GM21423 (cell line): ENCODE measurements around the gene CD3E.

Experiments used
- ATAC-seq: cut with Tn5 transposase; IDR thresholded peaks from one replicate; pipeline ENCODE4 v1.9.1; 2021; ENCODE audit warnings: mild to moderate bottlenecking, moderate library complexity; ENCODE audit not compliant: unreplicated experiment

Gene CD3E

DNA sequence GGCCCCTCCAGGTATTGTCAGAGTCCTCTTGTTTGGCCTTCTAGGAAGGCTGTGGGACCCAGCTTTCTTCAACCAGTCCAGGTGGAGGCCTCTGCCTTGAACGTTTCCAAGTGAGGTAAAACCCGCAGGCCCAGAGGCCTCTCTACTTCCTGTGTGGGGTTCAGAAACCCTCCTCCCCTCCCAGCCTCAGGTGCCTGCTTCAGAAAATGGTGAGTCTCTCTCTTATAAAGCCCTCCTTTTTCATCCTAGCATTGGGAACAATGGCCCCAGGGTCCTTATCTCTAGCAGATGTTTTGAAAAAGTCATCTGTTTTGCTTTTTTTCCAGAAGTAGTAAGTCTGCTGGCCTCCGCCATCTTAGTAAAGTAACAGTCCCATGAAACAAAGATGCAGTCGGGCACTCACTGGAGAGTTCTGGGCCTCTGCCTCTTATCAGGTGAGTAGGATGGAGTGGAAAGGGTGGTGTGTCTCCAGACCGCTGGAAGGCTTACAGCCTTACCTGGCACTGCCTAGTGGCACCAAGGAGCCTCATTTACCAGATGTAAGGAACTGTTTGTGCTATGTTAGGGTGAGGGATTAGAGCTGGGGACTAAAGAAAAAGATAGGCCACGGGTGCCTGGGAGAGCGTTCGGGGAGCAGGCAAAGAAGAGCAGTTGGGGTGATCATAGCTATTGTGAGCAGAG, at the start of gene CD3E:
Gene CD3E (plus strand): TSS at position 163 of the 681 bp plus-strand sequence. CDS start 223 bp downstream, at position 386.
- ATAC-seq: no peak

- ATAC-seq: no peak
Observed at GRCh38 chr11:118258410-118258809, 46.1 kb upstream of the CD3E start.

DNA sequence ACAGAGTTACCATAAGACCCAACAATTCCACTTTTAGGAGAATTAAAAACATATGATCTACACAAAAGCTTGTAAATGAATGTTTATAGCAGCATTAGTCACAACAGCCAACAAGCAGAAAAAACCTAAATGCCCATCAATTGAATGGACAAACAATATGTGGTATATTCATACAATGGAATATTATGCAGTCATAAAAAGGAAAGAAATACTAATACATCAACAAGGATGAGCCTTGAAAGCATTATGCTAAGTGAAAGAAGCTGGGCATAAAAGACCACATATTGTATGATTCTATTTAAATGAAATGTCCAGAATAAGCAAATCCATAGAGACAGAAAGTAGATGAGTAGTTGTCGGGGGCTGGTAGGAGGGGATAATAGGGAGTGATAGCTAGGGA, 45.4 kb upstream of the CD3E start:
- no peak for ATAC-seq

- no peak for ATAC-seq
Observed at GRCh38 chr11:118260353-118260752, 44.2 kb upstream of the CD3E start.

GRCh38 chr11:118263112-118263511, 41.4 kb upstream of the CD3E start:
- ATAC-seq: no peak

DNA sequence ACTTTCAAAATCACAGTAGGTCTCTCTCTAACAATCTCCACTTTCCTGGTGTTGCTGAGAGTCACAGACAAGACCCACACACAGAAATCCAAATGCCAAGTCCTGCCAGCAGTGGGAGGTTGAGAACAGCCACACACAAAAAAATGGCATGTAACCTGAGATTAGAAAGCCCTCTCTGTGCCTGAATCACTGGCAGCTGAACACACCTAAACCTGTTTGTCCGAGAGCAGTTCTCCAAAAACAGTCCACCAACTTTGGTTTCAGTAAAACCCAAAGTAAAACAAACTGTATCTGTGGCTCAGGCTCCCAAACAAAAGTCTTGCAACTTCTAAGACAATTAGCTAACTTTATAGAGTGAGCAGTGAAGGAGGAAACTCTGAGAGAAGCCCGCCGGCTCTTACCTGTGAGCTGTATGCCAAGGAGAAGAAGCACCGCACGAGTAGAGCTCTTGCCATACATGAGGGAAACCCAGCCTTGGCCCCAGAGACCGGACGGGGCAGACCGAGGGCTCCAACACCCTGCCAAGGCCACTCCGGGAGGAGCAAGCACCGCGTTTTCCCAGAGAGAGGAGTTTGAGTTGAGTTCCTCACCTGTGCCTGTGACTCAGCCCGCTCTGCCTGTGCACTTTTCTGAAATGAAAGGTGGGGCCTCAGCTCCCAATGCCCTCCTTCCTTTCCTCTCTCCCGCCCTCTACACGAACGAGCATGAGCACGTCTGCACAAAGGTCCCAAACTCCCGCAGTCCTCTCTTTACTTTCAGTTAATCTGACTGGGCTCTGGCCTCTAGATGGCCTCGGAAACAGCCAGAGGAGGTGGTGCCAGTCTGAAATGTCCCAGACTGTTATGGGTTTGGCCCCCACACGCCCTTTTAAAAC, 40.6 kb upstream of the CD3E start, which contains the start of gene MPZL2:
Gene MPZL2 (minus strand): TSS at position 603 of the 874 bp plus-strand sequence. CDS start 144 bp downstream, at position 459.
- ATAC-seq: no peak

DNA sequence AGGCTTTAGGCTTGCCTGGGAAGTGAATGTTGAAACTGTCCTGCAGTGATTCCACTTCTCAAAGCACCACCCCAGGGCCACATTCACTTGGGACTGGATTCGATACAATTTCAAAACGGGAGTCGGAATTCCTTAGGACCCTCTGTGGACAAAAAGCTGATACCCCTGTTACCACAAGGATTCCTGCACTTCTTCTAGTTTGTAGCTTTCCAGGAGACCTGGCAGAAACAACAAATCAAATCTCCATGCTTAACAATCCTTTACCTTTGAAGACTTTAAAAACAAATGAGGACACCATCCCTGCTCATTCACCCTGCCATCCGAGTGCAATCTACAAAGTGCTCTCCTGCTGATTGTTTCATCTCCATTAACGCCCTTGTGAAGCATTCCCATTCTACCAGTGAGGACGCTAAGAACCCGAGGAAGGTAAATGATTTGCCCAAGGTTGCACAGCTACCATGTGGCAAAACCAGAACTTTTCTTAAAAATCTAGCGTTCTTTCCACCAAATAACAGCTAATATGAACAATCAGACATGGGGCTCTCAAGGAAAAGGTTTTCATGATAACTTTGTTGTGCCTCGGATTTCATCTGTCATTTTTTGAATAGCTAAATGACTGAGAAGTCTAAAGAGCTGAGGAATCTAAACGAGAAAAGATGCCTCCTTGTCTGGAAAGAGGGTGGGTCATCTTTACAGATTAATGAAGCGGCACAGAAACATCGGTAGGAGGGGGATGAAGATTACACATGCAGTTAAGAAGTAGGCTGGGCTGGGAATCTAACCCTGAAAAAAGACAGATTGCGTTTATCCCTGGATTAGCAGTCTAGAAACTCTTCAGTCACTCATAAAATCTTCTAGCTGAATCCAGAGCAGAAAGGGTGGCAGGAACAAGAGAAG, 39.7 kb upstream of the CD3E start:
- no peak for ATAC-seq

DNA sequence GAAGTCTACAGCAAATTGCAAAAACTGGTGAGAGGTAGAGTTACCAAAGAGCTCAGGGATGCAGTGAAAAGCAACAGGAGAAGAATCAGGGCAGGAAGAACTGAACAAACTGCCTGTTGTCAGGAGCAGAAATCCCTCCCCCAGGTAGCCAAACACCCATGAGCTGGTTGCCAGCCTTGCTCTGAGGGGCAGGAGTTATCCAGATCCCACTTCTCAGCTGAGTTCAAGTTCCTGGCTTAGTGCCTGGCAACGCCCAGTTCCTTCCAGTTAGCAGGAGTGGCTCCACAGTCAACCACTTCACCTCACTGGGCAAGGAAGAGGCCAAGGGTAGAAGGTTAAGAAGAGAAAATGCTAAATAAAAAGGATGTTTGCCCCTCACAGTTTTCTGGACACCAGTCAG, 38.6 kb upstream of the CD3E start:
- no peak for ATAC-seq

DNA sequence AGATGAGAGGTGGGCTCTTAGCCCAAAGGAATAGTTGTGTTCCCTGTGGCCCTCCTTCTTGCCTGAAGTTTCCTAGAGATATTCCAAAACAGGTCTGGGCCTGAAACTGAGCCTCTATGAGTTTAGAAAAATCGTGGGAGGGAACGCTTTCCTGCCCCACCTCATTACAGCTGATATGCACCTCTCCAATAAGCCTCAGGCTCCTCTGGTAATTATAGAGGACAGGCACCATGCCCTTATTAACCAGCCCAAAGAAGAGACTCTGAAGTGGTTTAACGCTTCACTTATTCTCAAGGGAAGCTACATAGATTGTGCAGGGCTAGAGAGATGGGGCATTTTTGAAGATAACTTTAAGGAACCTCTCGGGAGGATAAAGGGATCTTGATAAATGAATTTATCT, 37.0 kb upstream of the CD3E start:
- ATAC-seq: no peak

GRCh38 chr11:118272001-118272400, 32.5 kb upstream of the CD3E start:
- no peak for ATAC-seq

- ATAC-seq: no peak
Observed at GRCh38 chr11:118274186-118274585, 30.3 kb upstream of the CD3E start.

DNA sequence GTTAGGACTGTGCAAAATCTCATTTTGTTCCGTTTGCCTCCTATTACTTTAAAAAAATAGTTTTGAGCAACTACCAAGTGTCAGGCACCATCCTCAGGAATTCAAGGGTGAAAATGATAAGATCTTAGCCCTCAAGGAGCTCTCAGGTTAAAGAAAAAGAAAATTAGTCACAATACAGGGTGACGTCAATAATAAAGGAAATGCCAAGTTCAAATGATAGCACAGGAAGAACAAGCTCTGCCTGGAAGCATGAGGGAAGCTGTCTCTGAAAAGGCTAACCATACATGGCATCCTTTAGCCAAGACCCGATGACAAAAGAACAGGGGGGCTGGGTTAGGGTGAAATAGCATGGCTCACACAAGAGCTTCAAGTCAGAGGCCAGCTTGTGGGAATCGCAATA, 29.4 kb upstream of the CD3E start:
- ATAC-seq: no peak

DNA sequence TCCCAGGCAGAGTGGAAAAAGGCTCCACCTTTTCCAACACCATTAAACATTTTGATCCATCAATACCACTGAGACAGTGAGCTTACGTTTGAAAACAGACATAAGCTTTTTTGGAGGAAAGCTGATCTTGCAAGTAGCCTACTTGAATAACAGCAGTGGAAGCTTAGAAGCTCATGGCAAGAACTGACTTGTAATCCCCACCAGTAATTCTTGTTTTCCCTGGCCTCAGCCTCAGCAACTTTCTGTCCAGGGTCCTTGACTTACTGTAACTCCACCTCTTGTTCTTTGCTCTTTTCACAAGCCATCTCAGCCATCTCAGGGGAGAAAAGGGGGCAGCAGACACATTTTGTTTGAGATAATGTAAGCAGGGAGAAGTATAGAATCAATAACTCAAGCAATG, 28.1 kb upstream of the CD3E start:
- ATAC-seq: no peak

DNA sequence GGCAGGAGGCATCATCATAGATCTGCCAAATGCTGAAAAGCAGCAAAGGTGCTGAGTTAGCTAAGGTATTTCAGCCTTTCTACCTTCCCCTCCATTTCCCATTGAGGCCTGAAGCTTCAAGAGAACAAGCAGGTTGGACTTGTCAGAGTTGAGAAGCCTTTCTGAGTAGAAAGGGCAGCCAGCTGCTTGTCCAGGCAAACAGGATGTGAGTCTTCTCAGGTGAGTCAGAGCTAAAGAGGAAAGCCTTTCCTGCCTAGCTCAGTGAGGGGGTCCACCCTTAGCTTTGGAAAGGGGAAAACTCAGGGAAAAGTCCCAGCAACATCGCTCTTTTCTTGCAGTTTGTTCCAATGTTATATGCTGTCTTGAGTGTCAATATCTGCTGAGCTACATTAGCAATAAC, 27.2 kb upstream of the CD3E start:
- ATAC-seq: no peak

DNA sequence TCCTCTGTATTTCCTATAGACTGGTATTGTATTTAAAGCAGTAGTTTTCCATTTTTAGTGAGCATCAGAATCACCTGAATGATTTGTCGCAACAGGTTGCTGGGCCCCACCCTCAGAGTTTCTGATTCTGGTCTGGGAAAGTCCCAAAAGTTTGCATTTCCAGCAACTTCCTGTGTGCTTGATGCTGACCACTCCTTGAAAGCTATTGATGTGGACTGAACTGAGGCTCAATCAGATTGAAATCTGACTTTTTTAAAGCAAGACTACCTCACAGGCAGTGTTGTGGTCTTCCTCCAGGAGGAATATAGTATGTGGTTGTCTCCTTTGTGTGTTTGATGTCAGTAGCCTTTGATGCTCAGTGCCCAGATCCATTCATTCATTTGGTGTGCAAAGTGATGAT, 23.2 kb upstream of the CD3E start:
- ATAC-seq: no peak

GRCh38 chr11:118282606-118283005, 21.9 kb upstream of the CD3E start:
- no peak for ATAC-seq

GRCh38 chr11:118283037-118283636, 21.4 kb upstream of the CD3E start:
- ATAC-seq: no peak

GRCh38 chr11:118283756-118284350, 20.7 kb upstream of the CD3E start:
- ATAC-seq: no peak

- ATAC-seq: no peak
Observed at GRCh38 chr11:118286545-118286944, 18.0 kb upstream of the CD3E start.

DNA sequence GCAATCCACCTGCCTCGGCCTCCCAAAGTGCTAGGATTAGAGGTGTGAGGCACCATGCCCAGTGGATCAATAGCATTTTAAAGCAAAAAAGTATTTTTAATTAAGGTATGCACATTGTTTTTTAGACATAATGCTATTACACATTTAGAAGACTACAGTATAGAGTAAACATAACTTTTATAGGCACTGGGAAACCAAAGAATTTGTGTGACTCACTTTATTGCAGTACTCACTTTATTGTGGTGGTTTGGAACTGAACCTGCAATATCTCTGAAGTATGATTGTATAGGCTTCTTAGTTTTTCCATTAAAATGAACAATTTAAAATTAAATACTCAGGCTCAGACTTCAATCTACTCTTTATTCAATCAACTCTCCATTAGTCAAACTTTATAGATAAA, 17.5 kb upstream of the CD3E start:
- no peak for ATAC-seq
